PC-3 (cell line): ENCODE measurements around the gene CIDEB. TPM values are rescaled to one million over a fixed set of nuclear protein-coding genes. Genes with fewer than 3 reads are reported as not detected.

Experiments used
- ATAC-seq: fragments of 200-7000 bp; cut with Tn5 transposase; 2 replicates; pipeline ENCODE4 v1.9.1; 2020; ENCODE audit warnings: mild to moderate bottlenecking, moderate library complexity
- BruUV-seq: library from RNA; stranded (reverse); fragments of 400-500 nt; replicated peaks from 2 replicates; lab custom pipeline; 2021; lab: Mats Ljungman, UMichigan
- CTCF ChIA-PET: fragments of 300-600 bp; sonication (Branson Sonifier 250); formaldehyde crosslinking; loops from one replicate; lab custom pipeline; 2022; ENCODE audit warnings: antibody characterized with exemption; lab: Charles Lee
- POLR2A ChIA-PET: fragments of 300-600 bp; sonication (Branson Sonifier 250); formaldehyde crosslinking; loops from one replicate; lab custom pipeline; 2022; ENCODE audit warnings: antibody characterized with exemption; ENCODE audit not compliant: unreplicated experiment; lab: Charles Lee
- DNase-seq: peaks from one replicate; pipeline ENCODE4 v3.0.0-alpha.2; 2015
- H2AFZ ChIP-seq: fragments of 300-600 bp; sonication (generic); 2 replicates; pipeline ENCODE4 v1.6.0; 2016; ENCODE audit warnings: antibody characterized with exemption, low read length
- H3F3A ChIP-seq: fragments of 300-600 bp; sonication (generic); one replicate; pipeline ENCODE4 v1.6.0; 2017; ENCODE audit warnings: antibody characterized with exemption, low read length, control low read depth, mild to moderate bottlenecking; ENCODE audit not compliant: unreplicated experiment
- H3K27ac ChIP-seq: fragments of 300-600 bp; sonication (generic); 2 replicates; pipeline ENCODE4 v1.5.1; 2016; ENCODE audit warnings: mild to moderate bottlenecking, low read length
- H3K27me3 ChIP-seq: fragments of 300-600 bp; sonication (generic); 2 replicates; pipeline ENCODE4 v1.6.1; 2016; ENCODE audit warnings: low read length, mixed read lengths
- H3K36me3 ChIP-seq: fragments of 300-600 bp; sonication (generic); 2 replicates; pipeline ENCODE4 v1.6.1; 2016; ENCODE audit warnings: low read depth, mixed run types, low read length, mixed read lengths
- H3K4me1 ChIP-seq: fragments of 300-600 bp; sonication (generic); 2 replicates; pipeline ENCODE4 v1.5.1; 2016; ENCODE audit warnings: low read length; ENCODE audit not compliant: insufficient read depth
- H3K4me2 ChIP-seq: fragments of 300-600 bp; sonication (generic); 2 replicates; pipeline ENCODE4 v1.6.0; 2016; ENCODE audit warnings: low read length
- H3K4me3 ChIP-seq: fragments of 300-600 bp; sonication (generic); 2 replicates; pipeline ENCODE4 v1.5.1; 2016; ENCODE audit warnings: mild to moderate bottlenecking, low read length, mixed read lengths
- H3K79me2 ChIP-seq: fragments of 300-600 bp; sonication (generic); 2 replicates; pipeline ENCODE4 v1.6.1; 2017; ENCODE audit warnings: low read length, mixed read lengths
- H3K9ac ChIP-seq: fragments of 300-600 bp; sonication (generic); 2 replicates; pipeline ENCODE4 v1.6.0; 2016; ENCODE audit warnings: mild to moderate bottlenecking, low read length
- H3K9me2 ChIP-seq: fragments of 300-600 bp; sonication (generic); replicated peaks from 2 replicates; pipeline ENCODE4 v1.6.1; 2016; ENCODE audit warnings: mixed run types, low read length, mixed read lengths
- H3K9me3 ChIP-seq: fragments of 300-600 bp; sonication (generic); 2 replicates; pipeline ENCODE4 v1.6.1; 2016; ENCODE audit warnings: low read length, mixed read lengths
- H4K20me1 ChIP-seq: fragments of 300-600 bp; sonication (generic); 2 replicates; pipeline ENCODE4 v1.6.1; 2016; ENCODE audit warnings: low read length, mixed read lengths
- CTCF ChIP-seq: fragments of 300-600 bp; sonication (generic); conservative IDR thresholded peaks from 2 replicates; pipeline ENCODE4 v1.5.1; 2017; ENCODE audit warnings: antibody characterized with exemption, low read depth, mild to moderate bottlenecking, low read length
- EZH2 ChIP-seq: fragments of 300-600 bp; sonication (generic); IDR thresholded peaks from one replicate; pipeline ENCODE4 v1.6.1; 2017; ENCODE audit warnings: antibody characterized with exemption, mild to moderate bottlenecking, low read length; ENCODE audit not compliant: unreplicated experiment
- EZH2phosphoT487 ChIP-seq: fragments of 300-600 bp; sonication (generic); IDR thresholded peaks from 2 replicates; pipeline ENCODE4 v1.6.1; 2018; ENCODE audit warnings: mild to moderate bottlenecking, antibody characterized with exemption, low read length, borderline replicate concordance
- intact Hi-C: fragments of 100-400 bp; cut with micrococcal nuclease; formaldehyde crosslinking; loops from 2 replicates; pipeline ENCODE4 v1.9.0; 2023
- total RNA-seq: library from RNA; depleted of rRNA; stranded (reverse); fragments of >200 nt; gene quantifications from 2 replicates; pipeline ENCODE4 v1.2.3, GENCODE V29; 2014

Gene CIDEB
- total RNA-seq, 1 experiment from 2014 or later: not detected

- ChIA-PET CTCF (interaction anchor here (0.7 to 1.5 kb wide), 3 partner anchors 99 to 196 kb away, joined by 5 to 27 read pairs (median 8); partner anchors contain the start of genes KHNYN and PSME1), POLR2A (no interaction called here)
- no peaks in the 10 kb centered on the region for H3K9me2 ChIP-seq
- DNase-seq: peak; percentile 65
- H3K79me2 ChIP-seq: no peaks in the 10 kb centered on the region
- H3K9me3 ChIP-seq: no peaks in the 10 kb centered on the region
- no peaks in the 10 kb centered on the region for H3K27me3 ChIP-seq
- intact Hi-C loops: loop anchor here (2.0 kb wide), 1 partner anchor 34 kb away; no protein-coding TSS in a partner anchor
- H3F3A ChIP-seq: no peaks in the 10 kb centered on the region
- no TSS peak for BruUV-seq
- TF ChIP-seq EZH2phosphoT487 (no peak), EZH2 (no peak), CTCF (peak; percentile 76)
- no peak overlapping the region for H3K4me3 ChIP-seq
- no peak overlapping the region for H3K9ac ChIP-seq
- ATAC-seq: peak; percentile 69
- H2AFZ ChIP-seq: peak overlapping the region; percentile 33; the same call in 1 of the 2 replicates
- peaks cover 5% of the 10 kb centered on the region; the same call in 1 of the 2 replicates for H3K4me1 ChIP-seq
- H3K27ac ChIP-seq: no peak overlapping the region
- H3K4me2 ChIP-seq: no peak overlapping the region
- no peaks in the 10 kb centered on the region for H4K20me1 ChIP-seq
- H3K36me3 ChIP-seq: no peaks in the 10 kb centered on the region
Observed at GRCh38 chr14:24332268-24332993, 24.7 kb upstream of the CIDEB start.

- no peak for DNase-seq
- H3K9me3 ChIP-seq: no peaks in the 10 kb centered on the region
- H3K4me3 ChIP-seq: no peak overlapping the region
- ChIA-PET POLR2A (no interaction called here), CTCF (interaction anchor here (0.7 to 1.0 kb wide), 2 partner anchors 100 to 196 kb away, joined by 5 to 8 read pairs; partner anchors contain the start of gene PSME1)
- H4K20me1 ChIP-seq: no peaks in the 10 kb centered on the region
- TF ChIP-seq EZH2phosphoT487 (no peak), EZH2 (no peak), CTCF (no peak)
- no peak overlapping the region for H3K9ac ChIP-seq
- no TSS peak for BruUV-seq
- intact Hi-C loops: loop anchor here (2.0 kb wide), 1 partner anchor 35 kb away; no protein-coding TSS in a partner anchor
- no peaks in the 10 kb centered on the region for H3K79me2 ChIP-seq
- peaks cover 5% of the 10 kb centered on the region; the same call in 1 of the 2 replicates for H3K4me1 ChIP-seq
- peak overlapping the region; percentile 33; the same call in 1 of the 2 replicates for H2AFZ ChIP-seq
- H3K36me3 ChIP-seq: no peaks in the 10 kb centered on the region
- no peaks in the 10 kb centered on the region for H3K27me3 ChIP-seq
- ATAC-seq: no peak
- no peaks in the 10 kb centered on the region for H3F3A ChIP-seq
- no peaks in the 10 kb centered on the region for H3K9me2 ChIP-seq
- H3K4me2 ChIP-seq: no peak overlapping the region
- no peak overlapping the region for H3K27ac ChIP-seq
Observed at GRCh38 chr14:24331731-24332267, 24.0 kb upstream of the CIDEB start.
